Activated naive CD4-positive, alpha-beta T cell treated with anti-CD3 and anti-CD28 coated beads for 36 hours (primary cell): ENCODE measurements around the gene PRUNE2. TPM values are rescaled to one million over a fixed set of nuclear protein-coding genes. Genes with fewer than 3 reads are reported as not detected.

ENCODE experiments used
- CTCF ChIA-PET: fragments of 350-600 bp; sonication (Branson Sonifier 250); formaldehyde crosslinking; loops from one replicate; lab custom pipeline; 2021; ENCODE audit warnings: antibody characterized with exemption; lab: Charles Lee
- DNase-seq: peaks from one replicate; pipeline ENCODE4 v3.0.0-alpha.2; 2020
- H3K27ac Mint-ChIP-seq: one replicate; pipeline ENCODE4 v1.8.0; 2021; ENCODE audit warnings: mild to moderate bottlenecking, mixed read lengths
- H3K27me3 Mint-ChIP-seq: one replicate; pipeline ENCODE4 v1.8.0; 2021; ENCODE audit warnings: low read depth, mixed read lengths
- H3K36me3 Mint-ChIP-seq: one replicate; pipeline ENCODE4 v1.8.0; 2021; ENCODE audit warnings: low read depth, mixed read lengths
- H3K4me1 Mint-ChIP-seq: one replicate; pipeline ENCODE4 v1.8.0; 2021; ENCODE audit warnings: low read depth, mixed read lengths
- H3K4me3 Mint-ChIP-seq: one replicate; pipeline ENCODE4 v1.8.0; 2021; ENCODE audit warnings: mild to moderate bottlenecking, moderate library complexity, mixed read lengths
- H3K9me3 Mint-ChIP-seq: one replicate; pipeline ENCODE4 v1.8.0; 2021; ENCODE audit warnings: mixed read lengths
- intact Hi-C: fragments of 100-400 bp; cut with micrococcal nuclease; formaldehyde crosslinking; loops from one replicate; pipeline ENCODE4 v1.15.1; 2023
- total RNA-seq, 2 experiments: library from RNA; stranded (reverse); gene quantifications; one replicate each; pipeline ENCODE4 v1.2.3, GENCODE V29; 2021

Gene PRUNE2
- total RNA-seq, 2 experiments from 2014 or later: 0.38 TPM; not detected in 1

- CTCF ChIA-PET: no interaction called here
- H3K36me3 Mint-ChIP-seq: no peaks in the 10 kb centered on the region
Observed at GRCh38 chr9:76717176-76717575, 188.7 kb downstream of the PRUNE2 start.

GRCh38 chr9:76716085-76716672, 189.7 kb downstream of the PRUNE2 start:
- H3K4me1 Mint-ChIP-seq: no peaks in the 10 kb centered on the region
- peaks cover 18% of the 10 kb centered on the region for H3K27me3 Mint-ChIP-seq
- H3K9me3 Mint-ChIP-seq: no peaks in the 10 kb centered on the region
- no peak overlapping the region for H3K27ac Mint-ChIP-seq
- no peak overlapping the region for H3K4me3 Mint-ChIP-seq
- intact Hi-C loops: no loop called here
- no peaks in the 10 kb centered on the region for H3K36me3 Mint-ChIP-seq
- no peak for DNase-seq
- CTCF ChIA-PET: no interaction called here

More at GRCh38 chr9:76717176-76717575, 188.7 kb downstream of the PRUNE2 start:
- intact Hi-C loops: no loop called here
- Mint-ChIP-seq H3K27me3 (peaks cover 18% of the 10 kb centered on the region), H3K27ac (no peak overlapping the region), H3K4me3 (no peak overlapping the region), H3K4me1 (no peaks in the 10 kb centered on the region), H3K9me3 (no peaks in the 10 kb centered on the region)
- DNase-seq: no peak

GRCh38 chr9:76713381-76713780, 192.5 kb downstream of the PRUNE2 start:
- Mint-ChIP-seq H3K4me1 (no peaks in the 10 kb centered on the region), H3K9me3 (no peaks in the 10 kb centered on the region), H3K4me3 (no peak overlapping the region), H3K27ac (no peak overlapping the region), H3K36me3 (no peaks in the 10 kb centered on the region), H3K27me3 (peaks cover 22% of the 10 kb centered on the region)
- intact Hi-C loops: no loop called here
- CTCF ChIA-PET: no interaction called here
- no peak for DNase-seq

GRCh38 chr9:76709020-76709419, 196.9 kb downstream of the PRUNE2 start:
- no peak for DNase-seq
- Mint-ChIP-seq H3K27ac (no peak overlapping the region), H3K4me3 (no peak overlapping the region), H3K9me3 (no peaks in the 10 kb centered on the region), H3K36me3 (no peaks in the 10 kb centered on the region), H3K4me1 (no peaks in the 10 kb centered on the region), H3K27me3 (peaks cover 35% of the 10 kb centered on the region)
- intact Hi-C loops: no loop called here
- CTCF ChIA-PET: no interaction called here

- peaks cover 39% of the 10 kb centered on the region for H3K27me3 Mint-ChIP-seq
- H3K4me1 Mint-ChIP-seq: no peaks in the 10 kb centered on the region
- no peaks in the 10 kb centered on the region for H3K36me3 Mint-ChIP-seq
- intact Hi-C loops: no loop called here
- no peaks in the 10 kb centered on the region for H3K9me3 Mint-ChIP-seq
- DNase-seq: no peak
- no peak overlapping the region for H3K27ac Mint-ChIP-seq
- CTCF ChIA-PET: interaction anchor here (1.0 to 1.6 kb wide), 2 partner anchors 249 to 260 kb away, joined by 3 read pairs; partner anchors contain the start of gene GCNT1
- no peak overlapping the region for H3K4me3 Mint-ChIP-seq
Observed at GRCh38 chr9:76707510-76707909, 198.4 kb downstream of the PRUNE2 start.

- Mint-ChIP-seq H3K36me3 (no peaks in the 10 kb centered on the region), H3K27ac (no peak overlapping the region), H3K4me3 (no peak overlapping the region), H3K4me1 (no peaks in the 10 kb centered on the region), H3K9me3 (no peaks in the 10 kb centered on the region), H3K27me3 (peaks cover 41% of the 10 kb centered on the region)
- CTCF ChIA-PET: interaction anchor here (0.8 to 2.5 kb wide), 12 partner anchors 20 to 838 kb away, joined by 3 to 8 read pairs (median 3); no protein-coding TSS in a partner anchor
- intact Hi-C loops: loop anchor here (1.0 to 5.0 kb wide), 5 partner anchors 38 to 402 kb away; partner anchors contain the start of gene RFK
- no peak for DNase-seq
Observed at GRCh38 chr9:76704593-76705204, 201.2 kb downstream of the PRUNE2 start.

GRCh38 chr9:76703270-76703669, 202.6 kb downstream of the PRUNE2 start:
- Mint-ChIP-seq H3K9me3 (no peaks in the 10 kb centered on the region), H3K4me1 (no peaks in the 10 kb centered on the region), H3K4me3 (no peak overlapping the region), H3K36me3 (no peaks in the 10 kb centered on the region), H3K27me3 (peaks cover 32% of the 10 kb centered on the region), H3K27ac (no peak overlapping the region)
- intact Hi-C loops: loop anchor here (5.0 kb wide), 1 partner anchor 401 kb away; no protein-coding TSS in a partner anchor
- DNase-seq: no peak
- CTCF ChIA-PET: interaction anchor here (0.8 to 2.5 kb wide), 7 partner anchors 9 to 311 kb away, joined by 3 to 8 read pairs (median 3); partner anchors contain the start of gene RFK

- DNase-seq: no peak
- H3K27ac Mint-ChIP-seq: no peak overlapping the region
- H3K4me3 Mint-ChIP-seq: no peak overlapping the region
- no peaks in the 10 kb centered on the region for H3K36me3 Mint-ChIP-seq
- CTCF ChIA-PET: interaction anchor here (0.6 to 2.5 kb wide), 4 partner anchors 259 to 349 kb away, joined by 3 to 6 read pairs (median 3); partner anchors contain the start of gene RFK
- H3K4me1 Mint-ChIP-seq: no peaks in the 10 kb centered on the region
- no peaks in the 10 kb centered on the region for H3K9me3 Mint-ChIP-seq
- intact Hi-C loops: loop anchor here (5.0 kb wide), 1 partner anchor 399 kb away; no protein-coding TSS in a partner anchor
- H3K27me3 Mint-ChIP-seq: peaks cover 25% of the 10 kb centered on the region
Observed at GRCh38 chr9:76701441-76702039, 204.4 kb downstream of the PRUNE2 start.

- H3K4me1 Mint-ChIP-seq: no peaks in the 10 kb centered on the region
Observed at GRCh38 chr9:76700916-76701315, 205.0 kb downstream of the PRUNE2 start.

GRCh38 chr9:76699971-76700370, 205.9 kb downstream of the PRUNE2 start:
- intact Hi-C loops: loop anchor here (5.0 kb wide), 1 partner anchor 398 kb away; no protein-coding TSS in a partner anchor
- CTCF ChIA-PET: interaction anchor here (1.0 kb wide), 1 partner anchor 254 kb away, joined by 3 read pairs; no protein-coding TSS in a partner anchor
- Mint-ChIP-seq H3K4me1 (no peaks in the 10 kb centered on the region), H3K36me3 (no peaks in the 10 kb centered on the region), H3K27ac (no peak overlapping the region), H3K27me3 (peaks cover 29% of the 10 kb centered on the region), H3K9me3 (no peaks in the 10 kb centered on the region), H3K4me3 (no peak overlapping the region)
- no peak for DNase-seq

More at GRCh38 chr9:76700916-76701315, 205.0 kb downstream of the PRUNE2 start:
- Mint-ChIP-seq H3K27me3 (peaks cover 24% of the 10 kb centered on the region), H3K36me3 (no peaks in the 10 kb centered on the region), H3K27ac (no peak overlapping the region), H3K4me3 (no peak overlapping the region), H3K9me3 (no peaks in the 10 kb centered on the region)
- CTCF ChIA-PET: interaction anchor here (0.6 to 2.5 kb wide), 4 partner anchors 259 to 348 kb away, joined by 3 to 6 read pairs (median 3); partner anchors contain the start of gene RFK
- intact Hi-C loops: loop anchor here (5.0 kb wide), 1 partner anchor 399 kb away; no protein-coding TSS in a partner anchor
- DNase-seq: no peak

- H3K36me3 Mint-ChIP-seq: no peaks in the 10 kb centered on the region
Observed at GRCh38 chr9:76697554-76697953, 208.4 kb downstream of the PRUNE2 start.

GRCh38 chr9:76697081-76697480, 208.8 kb downstream of the PRUNE2 start:
- CTCF ChIA-PET: no interaction called here
- H3K36me3 Mint-ChIP-seq: no peaks in the 10 kb centered on the region
- peaks cover under 1% of the 10 kb centered on the region for H3K4me1 Mint-ChIP-seq
- no peak for DNase-seq
- intact Hi-C loops: no loop called here
- peaks cover 24% of the 10 kb centered on the region for H3K27me3 Mint-ChIP-seq
- no peak overlapping the region for H3K27ac Mint-ChIP-seq
- H3K9me3 Mint-ChIP-seq: no peaks in the 10 kb centered on the region
- H3K4me3 Mint-ChIP-seq: no peak overlapping the region

More at GRCh38 chr9:76697554-76697953, 208.4 kb downstream of the PRUNE2 start:
- no peak overlapping the region for H3K27ac Mint-ChIP-seq
- CTCF ChIA-PET: no interaction called here
- no peak for DNase-seq
- H3K4me1 Mint-ChIP-seq: no peaks in the 10 kb centered on the region
- H3K9me3 Mint-ChIP-seq: no peaks in the 10 kb centered on the region
- intact Hi-C loops: no loop called here
- H3K4me3 Mint-ChIP-seq: no peak overlapping the region
- H3K27me3 Mint-ChIP-seq: peaks cover 24% of the 10 kb centered on the region
